CD4-positive, alpha-beta T cell (primary cell): Measurements from ENCODE around the gene ARHGEF25. TPM values are rescaled to one million over a fixed set of nuclear protein-coding genes. Genes with fewer than 3 reads are reported as not detected.

Experiments used
- ATAC-seq: fragments of 200-7000 bp; cut with Tn5 transposase; one replicate; pipeline ENCODE4 v1.10.0; 2022; ENCODE audit warnings: mild to moderate bottlenecking; ENCODE audit not compliant: poor library complexity
- CTCF ChIA-PET: fragments of 350-600 bp; sonication (Branson Sonifier 250); formaldehyde crosslinking; loops from one replicate; lab custom pipeline; 2021; ENCODE audit warnings: antibody characterized with exemption, inconsistent platforms; lab: Charles Lee
- POLR2A ChIA-PET: fragments of 350-600 bp; sonication (Branson Sonifier 250); formaldehyde crosslinking; loops from one replicate; lab custom pipeline; 2021; ENCODE audit warnings: antibody characterized with exemption, inconsistent platforms; lab: Charles Lee
- DNase-seq, 14 experiments: peaks; one replicate each; pipeline ENCODE4 v3.0.0-alpha.2; 2013 to 2020; ENCODE audit warnings: mixed read lengths in 2 of 14
- H3K27ac ChIP-seq, 2 donors: one replicate each; pipeline versions ENCODE4 v1.5.1 to v1.7.0; 2013; ENCODE audit warnings: low read length in 2 of 2, low read depth in 1 of 2, mild to moderate bottlenecking in 1 of 2
- H3K27me3 ChIP-seq, 2 experiments: 1 replicate in 1 of 2; 2 replicates in 1 of 2; pipeline versions ENCODE4 v1.6.1 to v1.7.0; 2013; ENCODE audit warnings: low read length in 2 of 2, control low read depth in 1 of 2, mild to moderate bottlenecking in 1 of 2, moderate library complexity in 1 of 2; ENCODE audit not compliant: insufficient read depth in 2 of 2, control insufficient read depth in 1 of 2
- H3K36me3 ChIP-seq: one replicate; pipeline ENCODE4 v1.6.1; 2013; ENCODE audit warnings: low read length, control low read depth; ENCODE audit not compliant: insufficient read depth
- H3K4me1 ChIP-seq: one replicate; pipeline ENCODE4 v1.6.1; 2013; ENCODE audit warnings: low read length, control low read depth; ENCODE audit not compliant: insufficient read depth
- H3K4me3 ChIP-seq: one replicate; pipeline ENCODE4 v1.5.1; 2013; ENCODE audit warnings: mild to moderate bottlenecking, low read length, moderate library complexity
- H3K9me3 ChIP-seq, 2 experiments: 1 replicate in 1 of 2; 2 replicates in 1 of 2; pipeline versions ENCODE4 v1.6.1 to v1.7.0; 2013; ENCODE audit warnings: low read length in 2 of 2, mild to moderate bottlenecking in 2 of 2, control low read depth in 1 of 2, moderate library complexity in 1 of 2; ENCODE audit not compliant: control insufficient read depth in 1 of 2, insufficient read depth in 1 of 2
- H3K27ac Mint-ChIP-seq: one replicate; pipeline ENCODE4 v1.8.0; 2020; ENCODE audit warnings: mixed read lengths
- H3K27me3 Mint-ChIP-seq: one replicate; pipeline ENCODE4 v1.8.0; 2021; ENCODE audit warnings: mixed read lengths
- H3K36me3 Mint-ChIP-seq: one replicate; pipeline ENCODE4 v1.8.0; 2021; ENCODE audit warnings: low read depth, mixed read lengths
- H3K4me1 Mint-ChIP-seq: one replicate; pipeline ENCODE4 v1.8.0; 2021; ENCODE audit warnings: low read depth, mixed read lengths
- H3K4me3 Mint-ChIP-seq: one replicate; pipeline ENCODE4 v1.8.0; 2020; ENCODE audit warnings: mild to moderate bottlenecking, mixed read lengths
- H3K9me3 Mint-ChIP-seq: one replicate; pipeline ENCODE4 v1.8.0; 2020; ENCODE audit warnings: mixed read lengths
- CTCF ChIP-seq: fragments of 200-600 bp; IDR thresholded peaks from one replicate; pipeline ENCODE4 v1.8.0; 2022; ENCODE audit warnings: antibody characterized with exemption, mild to moderate bottlenecking
- intact Hi-C, 2 experiments: fragments of 100-400 bp; cut with DNase I in 1 of 2; cut with micrococcal nuclease in 1 of 2; formaldehyde crosslinking; loops; one replicate each; pipeline versions ENCODE4 v1.15.1 to v1.9.0; 2023 to 2025; cut with DNase I, micrococcal nuclease
- total RNA-seq, 174 experiments: library from RNA in 2 of 174; stranded (reverse) in 2 of 174; gene quantifications; one replicate each; pipeline ENCODE4 v1.2.3 and lab custom pipeline; 2021 to 2026

Gene ARHGEF25
- total RNA-seq, 2 experiments from 2014 or later = 0.25 to 0.27 TPM

GRCh38 chr12:57592551-57593165 is 18.6 kb upstream of the ARHGEF25 start:
- H3K27me3 Mint-ChIP-seq = no peaks in the 10 kb centered on the region
- Histone ChIP-seq H3K9me3 (no peaks in the 10 kb centered on the region), H3K4me1 (peaks cover 30% of the 10 kb centered on the region), H3K27me3 (no peaks in the 10 kb centered on the region), H3K4me3 (no peak overlapping the region), H3K27ac (peak overlapping the region in 1 of 2 donors; percentile 4), H3K36me3 (peaks cover 42% of the 10 kb centered on the region)
- CTCF ChIA-PET = interaction anchor here (1.0 to 3.0 kb wide), 3 partner anchors 9 to 27 kb away, joined by 3 to 24 read pairs (median 4); no protein-coding TSS in a partner anchor
- ATAC-seq (no peak), DNase-seq (no peak)
- peaks cover 54% of the 10 kb centered on the region for H3K36me3 Mint-ChIP-seq
- H3K4me3 Mint-ChIP-seq = peak overlapping the region; percentile 91
- POLR2A ChIA-PET = interaction anchor here (1.1 to 1.4 kb wide), 5 partner anchors 9 to 113 kb away, joined by 3 to 4 read pairs (median 3); partner anchors contain the start of genes ARHGAP9, DCTN2 and DTX3
- H3K9me3 Mint-ChIP-seq = no peaks in the 10 kb centered on the region
- peaks cover 39% of the 10 kb centered on the region for H3K4me1 Mint-ChIP-seq
- peak overlapping the region; percentile 84 for H3K27ac Mint-ChIP-seq
- no peak for TF ChIP-seq CTCF
- intact Hi-C loops = loop anchor here in 1 of 2 experiments (5.0 kb wide), 1 partner anchor 100 kb away; the partner anchor contains the start of gene OS9

- Histone ChIP-seq H3K4me1 (peaks cover 30% of the 10 kb centered on the region), H3K9me3 (no peaks in the 10 kb centered on the region), H3K27ac (peak overlapping the region in 1 of 2 donors; percentile 4), H3K27me3 (no peaks in the 10 kb centered on the region), H3K4me3 (no peak overlapping the region), H3K36me3 (peaks cover 48% of the 10 kb centered on the region)
- ATAC-seq (no peak), DNase-seq (no peak)
- Mint-ChIP-seq H3K36me3 (peaks cover 58% of the 10 kb centered on the region), H3K4me3 (peak overlapping the region; percentile 40), H3K4me1 (peaks cover 39% of the 10 kb centered on the region), H3K27me3 (no peaks in the 10 kb centered on the region), H3K27ac (peak overlapping the region; percentile 84), H3K9me3 (no peaks in the 10 kb centered on the region)
- ChIA-PET POLR2A (interaction anchor here (1.1 to 1.4 kb wide), 5 partner anchors 10 to 113 kb away, joined by 3 to 4 read pairs (median 3); partner anchors contain the start of genes ARHGAP9, DCTN2 and DTX3), CTCF (interaction anchor here (1.0 to 3.0 kb wide), 3 partner anchors 10 to 26 kb away, joined by 3 to 24 read pairs (median 4); no protein-coding TSS in a partner anchor)
- intact Hi-C loops = loop anchor here in 1 of 2 experiments (5.0 kb wide), 1 partner anchor 99 kb away; the partner anchor contains the start of gene OS9
- TF ChIP-seq CTCF = no peak
Observed at GRCh38 chr12:57593187-57593586, 18.0 kb upstream of the ARHGEF25 start.

- DNase-seq (no peak), ATAC-seq (no peak)
- ChIA-PET POLR2A (interaction anchor here (0.6 kb wide), 1 partner anchor 11 kb away, joined by 3 read pairs; the partner anchor contains the start of gene ARHGEF25), CTCF (interaction anchor here (3.3 kb wide), 1 partner anchor 17 kb away, joined by 12 read pairs; no protein-coding TSS in a partner anchor)
- H3K4me1 ChIP-seq = peaks cover 22% of the 10 kb centered on the region
- H3K4me1 Mint-ChIP-seq = peaks cover 27% of the 10 kb centered on the region
- no peaks in the 10 kb centered on the region for H3K9me3 Mint-ChIP-seq
- intact Hi-C loops = no loop called here
- H3K27ac ChIP-seq = no peak overlapping the region
- TF ChIP-seq CTCF = no peak
- no peak overlapping the region for H3K27ac Mint-ChIP-seq
- peaks cover 72% of the 10 kb centered on the region for H3K36me3 Mint-ChIP-seq
- H3K4me3 Mint-ChIP-seq = no peak overlapping the region
- no peak overlapping the region for H3K4me3 ChIP-seq
- no peaks in the 10 kb centered on the region for H3K9me3 ChIP-seq
- no peaks in the 10 kb centered on the region for H3K27me3 Mint-ChIP-seq
- H3K36me3 ChIP-seq = peaks cover 68% of the 10 kb centered on the region
- H3K27me3 ChIP-seq = no peaks in the 10 kb centered on the region
Observed at GRCh38 chr12:57600395-57600794, 10.8 kb upstream of the ARHGEF25 start.
